Uterus (tissue), 2 donors: ENCODE data around the gene MYL11.

Experiments used
- POLR2A ChIP-seq, 2 donors: fragments of 450-650 bp; IDR thresholded peaks; one replicate each; pipeline ENCODE4 v1.6.1; 2016; ENCODE audit warnings: antibody characterized with exemption in 2 of 2, mild to moderate bottlenecking in 1 of 2, moderate library complexity in 1 of 2
- TF ChIP-seq, protein P1 (sequence below), 4 experiments: fragments of 200-600 bp in 2 of 4; fragments of 450-650 bp in 2 of 4; sonication (generic) in 2 of 4; IDR thresholded peaks; one replicate each; pipeline ENCODE4 v1.5.1; 2016 to 2019; ENCODE audit warnings: antibody characterized with exemption in 4 of 4, mild to moderate bottlenecking in 2 of 4, moderate library complexity in 1 of 4

- TF ChIP-seq, protein P1, sequence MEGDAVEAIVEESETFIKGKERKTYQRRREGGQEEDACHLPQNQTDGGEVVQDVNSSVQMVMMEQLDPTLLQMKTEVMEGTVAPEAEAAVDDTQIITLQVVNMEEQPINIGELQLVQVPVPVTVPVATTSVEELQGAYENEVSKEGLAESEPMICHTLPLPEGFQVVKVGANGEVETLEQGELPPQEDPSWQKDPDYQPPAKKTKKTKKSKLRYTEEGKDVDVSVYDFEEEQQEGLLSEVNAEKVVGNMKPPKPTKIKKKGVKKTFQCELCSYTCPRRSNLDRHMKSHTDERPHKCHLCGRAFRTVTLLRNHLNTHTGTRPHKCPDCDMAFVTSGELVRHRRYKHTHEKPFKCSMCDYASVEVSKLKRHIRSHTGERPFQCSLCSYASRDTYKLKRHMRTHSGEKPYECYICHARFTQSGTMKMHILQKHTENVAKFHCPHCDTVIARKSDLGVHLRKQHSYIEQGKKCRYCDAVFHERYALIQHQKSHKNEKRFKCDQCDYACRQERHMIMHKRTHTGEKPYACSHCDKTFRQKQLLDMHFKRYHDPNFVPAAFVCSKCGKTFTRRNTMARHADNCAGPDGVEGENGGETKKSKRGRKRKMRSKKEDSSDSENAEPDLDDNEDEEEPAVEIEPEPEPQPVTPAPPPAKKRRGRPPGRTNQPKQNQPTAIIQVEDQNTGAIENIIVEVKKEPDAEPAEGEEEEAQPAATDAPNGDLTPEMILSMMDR (IDR thresholded peaks at IDR 0.05): no peak
- TF ChIP-seq POLR2A (IDR thresholded peaks at IDR 0.05): no peak
Measured at GRCh38 chr16:30358990-30359870, 15.4 kb upstream of the MYL11 start.
